ENCODE data around the gene TEX48. TPM values are rescaled to one million over a fixed set of nuclear protein-coding genes. Genes with fewer than 3 reads are reported as not detected.
A peak's percentile ranks its signal among the peaks of the same experiment; 100 is the strongest.

The TEX48 gene
- polyA plus RNA-seq, 1 donor from 2014 or later: not detected

DNA sequence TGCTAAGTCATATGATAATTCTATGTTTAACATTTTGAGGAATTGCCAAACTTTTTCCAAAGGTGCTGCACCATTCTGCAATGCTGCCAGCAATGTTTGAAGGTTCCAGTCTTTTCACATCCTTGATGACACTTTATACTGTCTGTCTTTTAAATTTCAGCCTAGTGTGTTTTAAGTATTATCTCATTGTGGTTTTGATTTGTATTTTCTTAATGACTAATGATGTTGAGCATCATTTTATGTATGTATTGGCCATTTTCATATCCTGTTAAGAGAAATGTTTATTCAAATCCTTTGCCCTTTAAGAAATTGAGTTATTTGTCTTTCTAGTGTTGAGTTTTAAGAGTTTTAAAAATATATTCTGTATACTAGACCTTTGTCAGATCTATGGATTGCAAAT lies 5.0 kb upstream of the TEX48 start:
- no peak overlapping the region for H3K4me3 Mint-ChIP-seq
- H3K36me3 Mint-ChIP-seq: peaks cover 1% of the 10 kb centered on the region
- H3K27me3 Mint-ChIP-seq: peaks cover 8% of the 10 kb centered on the region
- H3K9me3 Mint-ChIP-seq: peaks cover 0 to 3% (median 0%) of the 10 kb centered on the region in 3 donors
- H3K4me1 Mint-ChIP-seq: peaks cover 0 to 11% (median 4%) of the 10 kb centered on the region in 3 donors
- H3K27ac Mint-ChIP-seq: no peak overlapping the region

DNA sequence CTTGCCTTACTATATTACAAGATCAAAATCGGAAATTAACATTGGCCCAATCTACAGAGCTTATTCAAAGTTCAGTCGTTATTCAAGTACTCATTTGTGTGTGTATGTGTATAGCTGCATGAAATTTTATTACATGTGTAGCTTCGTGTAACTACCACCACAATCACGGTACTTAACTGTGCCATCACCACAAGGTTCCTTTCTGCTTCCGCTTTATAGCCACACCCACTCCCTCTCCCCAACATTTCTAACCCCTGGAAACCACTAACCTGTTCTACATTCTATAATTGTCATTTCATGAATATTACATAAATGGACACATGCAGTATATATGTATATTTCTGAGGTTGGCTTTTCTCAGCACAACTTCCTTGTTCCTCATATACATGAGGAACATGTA lies 4.0 kb upstream of the TEX48 start:
- H3K27ac Mint-ChIP-seq: no peak overlapping the region
- H3K4me3 Mint-ChIP-seq: no peak overlapping the region
- peaks cover 6% of the 10 kb centered on the region for H3K27me3 Mint-ChIP-seq
- no peaks in the 10 kb centered on the region for H3K9me3 Mint-ChIP-seq
- peaks cover 0 to 11% (median 6%) of the 10 kb centered on the region in 3 donors for H3K4me1 Mint-ChIP-seq
- peaks cover 1% of the 10 kb centered on the region for H3K36me3 Mint-ChIP-seq

DNA sequence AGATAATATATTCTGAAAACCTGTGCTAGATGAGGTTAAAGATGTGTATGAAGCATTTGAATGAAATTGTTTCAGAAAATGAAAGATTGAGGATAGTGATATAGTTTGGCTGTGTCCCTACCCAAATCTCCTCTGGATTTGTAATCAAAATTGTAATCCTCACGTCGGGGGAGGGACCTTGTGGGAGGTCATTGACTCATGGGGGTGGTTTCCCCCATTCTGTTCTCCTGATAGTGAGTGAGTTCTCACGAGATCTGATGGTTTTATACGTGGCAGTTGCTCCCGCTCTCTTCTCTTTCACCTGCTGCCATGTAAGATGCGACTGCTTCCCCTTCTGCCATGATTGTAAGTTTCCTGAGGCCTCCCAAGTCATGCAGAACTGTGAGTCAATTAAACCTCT lies 2.0 kb upstream of the TEX48 start:
- Mint-ChIP-seq H3K27me3 (peaks cover 10% of the 10 kb centered on the region), H3K4me3 (no peak overlapping the region), H3K9me3 (no peaks in the 10 kb centered on the region), H3K36me3 (peaks cover 1% of the 10 kb centered on the region), H3K27ac (no peak overlapping the region), H3K4me1 (peaks cover 0 to 9% (median 4%) of the 10 kb centered on the region in 3 donors)

DNA sequence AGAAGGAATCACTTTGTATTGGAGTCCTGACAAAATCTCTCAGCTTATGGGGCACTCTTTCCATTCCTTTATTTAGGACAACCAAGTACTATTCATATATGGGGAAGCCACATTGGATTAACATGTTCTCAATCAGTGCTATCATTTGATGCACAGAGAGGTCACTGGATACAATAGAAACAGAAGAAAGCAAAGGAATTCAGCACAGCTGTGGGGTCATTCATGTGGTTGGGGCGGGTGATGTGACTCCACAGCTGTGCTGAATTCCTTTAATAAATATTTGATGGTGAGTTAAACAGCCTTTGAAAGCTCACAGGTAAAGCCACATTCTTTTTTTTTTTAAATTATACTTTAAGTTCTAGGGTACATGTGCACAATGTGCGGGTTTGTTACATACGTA lies 854 bp upstream of the TEX48 start:
- peaks cover 16% of the 10 kb centered on the region for H3K27me3 Mint-ChIP-seq
- peaks cover 1% of the 10 kb centered on the region for H3K36me3 Mint-ChIP-seq
- no peak overlapping the region for H3K4me3 Mint-ChIP-seq
- peaks cover 0 to 9% (median 4%) of the 10 kb centered on the region in 3 donors for H3K4me1 Mint-ChIP-seq
- no peak overlapping the region for H3K27ac Mint-ChIP-seq
- no peaks in the 10 kb centered on the region for H3K9me3 Mint-ChIP-seq

DNA sequence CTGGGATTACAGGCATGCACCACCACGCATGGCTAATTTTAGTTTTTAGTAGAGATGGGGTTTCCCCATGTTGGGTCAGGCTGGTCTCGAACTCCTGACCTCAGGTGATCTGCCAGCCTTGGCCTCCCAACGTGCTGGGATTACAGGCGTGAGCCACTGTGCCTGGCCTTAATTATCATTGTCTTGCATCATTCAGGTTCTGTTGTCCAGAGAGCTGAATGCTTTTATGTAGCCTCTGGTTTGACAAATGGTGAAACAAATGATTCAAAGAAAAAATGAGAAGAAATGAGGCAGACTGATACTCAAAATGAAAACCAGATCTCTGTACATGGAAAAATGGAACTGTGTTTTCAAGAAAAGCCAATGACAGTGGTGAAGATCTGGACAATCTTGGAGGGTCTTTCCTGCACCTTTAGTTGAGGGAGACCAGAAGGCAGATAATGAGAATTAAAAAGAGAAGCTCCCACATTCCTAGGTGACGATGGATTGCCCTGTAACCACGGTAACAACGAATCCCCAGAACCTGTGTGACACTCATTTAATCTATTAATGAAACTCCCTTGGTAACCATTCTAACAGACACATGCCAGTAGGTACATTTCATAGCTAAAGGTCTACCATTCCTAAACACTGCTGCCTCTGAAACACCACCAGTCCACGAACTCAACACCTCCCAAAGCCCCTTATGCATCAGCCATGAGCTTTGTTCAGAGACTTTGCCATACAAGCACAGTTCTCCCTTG lies 1.6 kb downstream of the TEX48 start:
- H3K4me3 Mint-ChIP-seq: no peak overlapping the region
- peaks cover 23% of the 10 kb centered on the region for H3K27me3 Mint-ChIP-seq
- no peaks in the 10 kb centered on the region for H3K36me3 Mint-ChIP-seq
- peaks cover 0 to 7% (median 2%) of the 10 kb centered on the region in 3 donors for H3K4me1 Mint-ChIP-seq
- no peaks in the 10 kb centered on the region for H3K9me3 Mint-ChIP-seq
- no peak overlapping the region for H3K27ac Mint-ChIP-seq

DNA sequence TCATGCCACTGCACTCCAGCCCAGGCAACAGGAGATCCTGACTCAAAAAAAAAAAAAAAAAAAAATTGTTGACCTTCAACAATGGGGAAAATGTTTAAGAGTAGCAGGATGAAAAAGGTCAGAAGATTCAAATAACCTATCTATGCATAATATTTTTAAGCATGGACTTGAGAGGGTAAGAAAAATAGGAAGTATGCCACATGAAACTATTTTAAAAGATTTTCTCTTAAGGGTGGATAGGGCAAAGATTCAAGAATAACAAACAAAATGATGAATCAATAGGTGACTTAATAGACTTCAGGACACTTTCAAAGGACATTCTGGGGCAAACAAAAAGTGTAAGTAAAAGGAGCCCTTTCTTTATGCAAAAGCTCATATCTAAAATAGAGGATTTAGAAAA lies 3.2 kb downstream of the TEX48 start:
- H3K9me3 Mint-ChIP-seq: peaks cover 0 to 3% (median 0%) of the 10 kb centered on the region in 3 donors
- peaks cover 25% of the 10 kb centered on the region for H3K27me3 Mint-ChIP-seq
- H3K36me3 Mint-ChIP-seq: no peaks in the 10 kb centered on the region
- H3K4me3 Mint-ChIP-seq: no peak overlapping the region
- peaks cover 0 to 7% (median 2%) of the 10 kb centered on the region in 3 donors for H3K4me1 Mint-ChIP-seq
- no peak overlapping the region for H3K27ac Mint-ChIP-seq

DNA sequence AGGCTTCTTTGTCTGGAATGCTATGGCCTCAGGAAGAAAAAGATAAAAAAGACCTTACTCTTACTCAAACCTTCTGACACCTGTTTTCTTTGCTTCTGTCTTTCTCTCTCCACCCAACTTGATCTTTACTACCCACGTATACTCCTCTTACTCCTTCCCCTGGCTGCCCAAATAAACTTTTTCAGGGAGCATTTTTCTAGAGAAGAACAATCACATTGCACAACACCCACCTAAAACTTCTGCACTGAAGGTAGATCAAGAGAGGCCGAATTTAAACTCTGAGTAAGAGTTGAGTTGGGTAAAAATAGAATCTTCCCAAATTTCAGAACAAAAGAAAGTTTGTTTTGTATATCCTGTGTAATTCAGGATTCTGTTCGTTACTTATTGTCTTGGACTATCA lies 3.9 kb downstream of the TEX48 start:
- Mint-ChIP-seq H3K4me1 (peaks cover 0 to 7% (median 2%) of the 10 kb centered on the region in 3 donors), H3K36me3 (no peaks in the 10 kb centered on the region), H3K4me3 (no peak overlapping the region), H3K9me3 (peaks cover 0 to 3% (median 0%) of the 10 kb centered on the region in 3 donors), H3K27me3 (peaks cover 26% of the 10 kb centered on the region), H3K27ac (no peak overlapping the region)

DNA sequence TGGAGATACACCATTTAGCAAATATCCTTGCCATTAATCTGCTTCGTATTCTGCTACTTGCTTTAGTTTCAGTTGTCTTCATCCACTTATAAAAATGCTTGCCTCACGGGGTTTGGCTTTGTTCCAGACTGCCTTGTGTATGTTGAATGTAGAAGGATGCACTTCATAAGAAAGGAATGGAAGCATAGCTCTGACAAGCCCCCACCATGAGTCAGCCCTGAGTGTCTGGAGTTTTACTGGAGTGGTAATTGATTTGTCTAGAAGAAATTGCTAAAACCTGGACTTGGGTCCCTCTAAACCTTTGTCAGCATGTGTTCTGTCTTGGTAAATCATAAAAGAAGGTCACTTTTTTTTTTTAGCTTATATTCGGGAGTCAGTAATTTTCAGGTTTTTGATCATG lies 4.6 kb downstream of the TEX48 start:
- H3K27me3 Mint-ChIP-seq: peaks cover 29% of the 10 kb centered on the region
- peaks cover 0 to 3% (median 0%) of the 10 kb centered on the region in 3 donors for H3K9me3 Mint-ChIP-seq
- H3K4me3 Mint-ChIP-seq: no peak overlapping the region
- H3K36me3 Mint-ChIP-seq: no peaks in the 10 kb centered on the region
- no peak overlapping the region for H3K27ac Mint-ChIP-seq
- H3K4me1 Mint-ChIP-seq: peaks cover 0 to 7% (median 2%) of the 10 kb centered on the region in 3 donors

DNA sequence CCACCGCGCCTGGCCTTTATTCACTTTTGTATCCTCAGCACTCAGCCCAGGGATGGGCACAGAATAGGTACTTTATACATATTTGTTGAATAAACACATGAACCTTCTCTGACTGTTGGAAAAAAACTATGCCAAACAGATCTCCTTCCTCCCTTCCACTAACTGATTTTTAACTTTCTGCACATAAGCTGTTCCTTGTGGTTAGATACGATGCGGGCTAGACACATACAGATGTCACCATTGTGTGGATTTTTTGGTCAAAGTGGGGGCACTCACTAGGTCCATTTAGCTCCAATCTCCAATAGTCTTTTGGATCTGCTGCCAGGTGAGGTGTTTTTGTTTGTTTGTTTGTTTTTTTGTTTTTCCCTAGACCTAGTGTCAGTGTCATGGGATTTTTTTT lies 5.1 kb downstream of the TEX48 start:
- peaks cover 0 to 3% (median 0%) of the 10 kb centered on the region in 3 donors for H3K9me3 Mint-ChIP-seq
- no peak overlapping the region for H3K27ac Mint-ChIP-seq
- H3K36me3 Mint-ChIP-seq: no peaks in the 10 kb centered on the region
- no peak overlapping the region for H3K4me3 Mint-ChIP-seq
- H3K4me1 Mint-ChIP-seq: peaks cover 0 to 6% (median 2%) of the 10 kb centered on the region in 3 donors
- peaks cover 29% of the 10 kb centered on the region for H3K27me3 Mint-ChIP-seq

DNA sequence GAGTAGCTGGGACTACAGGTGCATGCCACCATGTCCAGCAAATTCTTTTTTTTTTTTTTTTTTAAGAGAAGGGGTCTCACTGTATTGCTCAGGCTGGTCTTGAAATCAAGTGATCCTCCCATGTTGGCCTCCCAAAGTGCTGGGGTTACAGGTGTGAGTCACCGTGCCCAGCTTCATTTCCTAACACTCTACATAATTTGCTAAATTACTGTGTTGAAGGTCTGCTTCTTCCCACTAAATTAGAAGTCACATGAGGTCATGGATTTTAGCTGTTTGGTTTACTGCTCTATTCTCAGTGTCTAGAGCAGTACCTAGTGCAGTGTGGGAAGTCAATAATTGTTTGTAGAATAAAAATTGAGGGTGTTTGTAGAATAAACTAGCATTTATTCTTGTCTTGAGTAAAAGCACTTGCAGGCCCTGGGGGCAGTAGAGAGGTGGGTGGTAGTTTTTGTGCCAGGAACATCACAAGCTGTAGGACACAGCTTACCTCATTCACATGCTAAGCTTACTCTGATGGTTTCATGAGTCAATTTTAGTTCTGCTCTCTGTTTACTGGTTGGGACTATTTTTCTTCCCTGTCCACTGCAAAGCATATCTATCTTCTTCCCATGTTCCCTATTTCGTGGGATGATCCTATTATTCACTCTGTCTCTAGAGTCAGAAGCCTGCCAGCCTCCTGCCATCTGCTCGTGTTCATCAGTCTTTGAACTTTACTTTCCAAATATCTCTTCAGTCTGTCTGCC lies 7.0 kb downstream of the TEX48 start:
- no peak overlapping the region for H3K4me3 Mint-ChIP-seq
- peaks cover 27% of the 10 kb centered on the region for H3K27me3 Mint-ChIP-seq
- peaks cover 0 to 3% (median 0%) of the 10 kb centered on the region in 3 donors for H3K9me3 Mint-ChIP-seq
- no peak overlapping the region for H3K27ac Mint-ChIP-seq
- H3K36me3 Mint-ChIP-seq: no peaks in the 10 kb centered on the region
- H3K4me1 Mint-ChIP-seq: no peaks in the 10 kb centered on the region

DNA sequence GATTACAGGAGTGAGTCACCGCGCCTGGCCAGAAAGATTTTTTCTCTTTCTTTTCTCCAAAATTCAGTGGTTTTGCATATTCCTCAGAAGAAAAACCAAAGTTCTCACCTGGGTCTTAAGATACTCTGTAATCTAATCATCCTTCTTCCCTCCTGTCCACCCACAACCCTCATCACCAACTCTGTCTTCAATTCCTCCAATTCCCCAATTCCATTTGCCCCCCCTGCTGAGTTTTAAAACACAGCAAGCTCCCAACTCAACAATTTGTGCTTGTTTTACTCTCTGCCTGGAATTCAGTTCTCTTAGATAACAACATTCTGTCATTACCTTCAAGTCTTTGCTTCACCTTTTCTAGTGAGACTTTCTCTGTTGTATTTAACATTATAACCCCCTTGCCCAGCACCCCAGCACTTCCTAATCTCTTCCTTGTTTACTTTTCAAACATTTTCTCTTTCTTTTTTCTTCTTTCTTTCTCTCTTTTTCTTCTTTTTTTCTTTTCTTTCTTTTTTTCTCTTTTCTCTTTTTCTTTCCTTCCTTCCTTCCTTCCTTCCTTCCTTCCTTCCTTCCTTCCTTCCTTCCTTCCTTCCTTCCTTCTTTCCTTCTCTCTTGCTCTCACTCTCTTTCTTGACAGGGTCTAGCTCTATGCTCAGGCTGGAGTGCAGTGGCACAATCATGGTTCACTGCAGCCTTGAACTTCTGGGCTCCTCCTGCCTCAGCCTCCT lies 7.8 kb downstream of the TEX48 start:
- Mint-ChIP-seq H3K4me1 (no peaks in the 10 kb centered on the region), H3K27ac (no peak overlapping the region), H3K9me3 (peaks cover 0 to 3% (median 0%) of the 10 kb centered on the region in 3 donors), H3K27me3 (peaks cover 21% of the 10 kb centered on the region), H3K4me3 (no peak overlapping the region), H3K36me3 (no peaks in the 10 kb centered on the region)

DNA sequence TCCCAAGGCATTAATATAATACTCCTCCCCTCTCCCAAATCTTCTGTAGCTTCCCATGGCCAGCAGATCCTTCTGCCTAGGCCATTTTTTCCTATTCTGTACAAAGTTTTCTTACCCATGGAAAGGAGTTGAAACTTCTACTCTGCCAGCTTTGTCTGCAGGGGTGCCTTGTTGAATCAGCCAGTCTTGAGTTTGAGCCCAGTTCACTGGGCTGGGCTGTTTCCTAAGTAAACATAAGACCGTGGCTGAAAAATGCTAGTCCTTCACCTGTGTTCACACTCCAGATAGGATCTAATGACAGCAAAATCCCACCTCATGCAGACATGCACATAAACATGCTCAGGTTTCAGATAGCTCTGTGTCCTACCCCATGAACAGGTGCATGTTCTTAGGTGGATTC lies 10.4 kb downstream of the TEX48 start:
- Mint-ChIP-seq H3K4me1 (peaks cover 0 to 2% (median 0%) of the 10 kb centered on the region in 3 donors), H3K27ac (no peak overlapping the region), H3K36me3 (no peaks in the 10 kb centered on the region), H3K9me3 (peaks cover 0 to 3% (median 0%) of the 10 kb centered on the region in 3 donors), H3K4me3 (peak overlapping the region in 1 of 4 donors; percentile 69), H3K27me3 (peaks cover 9% of the 10 kb centered on the region)

DNA sequence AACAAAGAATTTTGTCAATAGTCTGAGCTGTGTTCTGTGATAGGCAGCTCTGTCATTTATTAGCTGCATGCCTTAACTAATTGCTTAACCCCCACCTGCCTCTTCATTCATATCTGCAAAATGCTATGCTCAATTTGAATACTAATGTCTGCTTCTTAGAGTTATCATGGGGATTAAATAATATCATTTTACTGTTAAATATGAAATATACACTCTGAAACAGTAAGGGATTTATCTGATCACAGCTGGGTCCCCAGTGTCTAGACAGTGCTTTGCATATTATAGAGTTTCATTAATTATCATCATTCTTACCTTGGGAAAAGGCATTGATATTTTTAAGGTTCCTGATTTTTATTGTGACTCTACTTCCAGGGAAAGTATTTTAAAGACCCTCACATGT lies 12.0 kb downstream of the TEX48 start:
- no peak overlapping the region for H3K27ac Mint-ChIP-seq
- H3K9me3 Mint-ChIP-seq: peaks cover 0 to 3% (median 0%) of the 10 kb centered on the region in 3 donors
- H3K4me1 Mint-ChIP-seq: peaks cover 0 to 2% (median 0%) of the 10 kb centered on the region in 3 donors
- H3K36me3 Mint-ChIP-seq: no peaks in the 10 kb centered on the region
- no peak overlapping the region for H3K4me3 Mint-ChIP-seq
- peaks cover 4% of the 10 kb centered on the region for H3K27me3 Mint-ChIP-seq

DNA sequence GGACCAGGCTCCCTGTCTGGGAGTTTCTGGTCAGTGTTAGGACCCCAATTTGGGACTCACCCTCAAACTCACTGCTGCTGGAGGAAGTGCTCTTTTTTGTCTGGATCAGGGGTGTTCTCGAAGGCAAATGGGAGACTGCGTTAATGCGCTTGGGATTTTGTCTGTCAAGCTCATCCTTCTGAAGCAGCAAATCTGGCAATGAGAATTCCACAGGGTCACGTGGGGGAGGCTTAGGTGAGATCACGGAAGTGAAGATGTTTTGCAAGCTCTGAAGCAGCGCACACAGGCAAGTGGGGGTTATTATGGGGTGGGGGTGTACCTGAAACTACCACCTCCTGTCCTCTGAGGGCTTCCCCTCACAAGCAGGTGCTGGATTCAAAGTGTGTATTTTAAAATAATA lies 13.8 kb downstream of the TEX48 start:
- H3K9me3 Mint-ChIP-seq: no peaks in the 10 kb centered on the region

DNA sequence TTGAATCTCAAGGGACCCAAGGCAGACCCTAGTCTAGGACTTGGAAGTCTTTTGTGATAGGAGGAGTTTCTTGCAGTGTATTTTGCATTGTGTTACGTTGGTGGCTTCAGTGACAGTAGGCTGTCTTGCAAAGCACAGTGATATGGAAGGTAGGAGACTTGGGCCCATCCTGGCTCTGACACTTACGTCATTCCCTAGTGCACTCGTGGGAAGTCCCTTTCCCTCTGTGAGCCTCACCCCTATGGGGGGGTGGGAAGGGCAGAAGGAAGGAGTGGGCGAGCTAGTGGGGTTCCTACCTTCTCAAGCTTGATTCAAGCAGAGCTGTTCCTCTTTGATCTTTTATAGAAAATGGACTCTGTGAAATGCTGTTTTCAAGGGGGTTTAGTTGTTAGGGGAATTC lies 15.1 kb downstream of the TEX48 start:
- Mint-ChIP-seq H3K9me3 (no peaks in the 10 kb centered on the region), H3K27ac (no peak overlapping the region), H3K36me3 (no peaks in the 10 kb centered on the region), H3K4me3 (no peak overlapping the region), H3K4me1 (peaks cover 1 to 6% (median 5%) of the 10 kb centered on the region in 3 donors), H3K27me3 (peaks cover 7% of the 10 kb centered on the region)

More for the DNA sequence above, 13.8 kb downstream of the TEX48 start:
- Mint-ChIP-seq H3K4me3 (no peak overlapping the region), H3K36me3 (no peaks in the 10 kb centered on the region), H3K4me1 (peaks cover 0 to 2% (median 0%) of the 10 kb centered on the region in 3 donors), H3K27me3 (peaks cover 3% of the 10 kb centered on the region), H3K27ac (no peak overlapping the region)
